Neural progenitor cell (in vitro differentiated cells): ENCODE results near the gene ZKSCAN1. TPM values are rescaled to one million over a fixed set of nuclear protein-coding genes. Genes with fewer than 3 reads are reported as not detected.
A peak's percentile ranks its signal among the peaks of the same experiment; 100 is the strongest.

ENCODE experiments used
- DNase-seq: peaks from one replicate; pipeline ENCODE4 v3.0.0-alpha.2; 2016; ENCODE audit warnings: low spot score
- H2AFZ ChIP-seq: fragments of 200-600 bp; sonication (generic); replicated peaks from 2 replicates; pipeline ENCODE4 v1.6.1; 2016; ENCODE audit warnings: antibody characterized with exemption
- H3F3A ChIP-seq: fragments of 200-600 bp; sonication (generic); 2 replicates; pipeline ENCODE4 v1.6.1; 2016; ENCODE audit warnings: antibody characterized with exemption, low read depth
- H3K27ac ChIP-seq: fragments of 200-600 bp; sonication (generic); 2 replicates; pipeline ENCODE4 v1.5.1; 2016; ENCODE audit warnings: mild to moderate bottlenecking
- H3K27me3 ChIP-seq: fragments of 200-600 bp; sonication (generic); 2 replicates; pipeline ENCODE4 v1.6.1; 2016; ENCODE audit warnings: mild to moderate bottlenecking, moderate library complexity
- H3K36me3 ChIP-seq: fragments of 200-600 bp; sonication (generic); 2 replicates; pipeline ENCODE4 v1.5.1; 2016
- H3K4me1 ChIP-seq: fragments of 200-600 bp; sonication (generic); 2 replicates; pipeline ENCODE4 v1.6.1; 2016; ENCODE audit warnings: mixed run types
- H3K4me2 ChIP-seq: fragments of 200-600 bp; sonication (generic); 2 replicates; pipeline ENCODE4 v1.6.1; 2016
- H3K4me3 ChIP-seq: fragments of 200-600 bp; sonication (generic); 2 replicates; pipeline ENCODE4 v1.5.1; 2016
- H3K79me2 ChIP-seq: fragments of 200-600 bp; sonication (generic); 2 replicates; pipeline ENCODE4 v1.6.1; 2016; ENCODE audit warnings: low read depth
- H3K9ac ChIP-seq: fragments of 200-600 bp; sonication (generic); 2 replicates; pipeline ENCODE4 v1.6.1; 2016
- H3K9me3 ChIP-seq: fragments of 200-600 bp; sonication (generic); 2 replicates; pipeline ENCODE4 v1.5.1; 2016; ENCODE audit warnings: low read depth
- H4K20me1 ChIP-seq: fragments of 200-600 bp; sonication (generic); 2 replicates; pipeline ENCODE4 v1.6.1; 2016; ENCODE audit warnings: low read depth
- H3K27ac Mint-ChIP-seq: 3 replicates; pipeline ENCODE4 v1.8.0; 2021; ENCODE audit warnings: mixed read lengths
- H3K27me3 Mint-ChIP-seq: 2 replicates; pipeline ENCODE4 v1.8.0; 2022; ENCODE audit warnings: low read depth, mild to moderate bottlenecking, inconsistent platforms, moderate library complexity, mixed read lengths; ENCODE audit not compliant: insufficient read depth
- H3K36me3 Mint-ChIP-seq: 3 replicates; pipeline ENCODE4 v1.8.0; 2021; ENCODE audit warnings: mixed read lengths
- H3K4me1 Mint-ChIP-seq: 3 replicates; pipeline ENCODE4 v1.8.0; 2021; ENCODE audit warnings: mixed read lengths
- H3K4me3 Mint-ChIP-seq: 3 replicates; pipeline ENCODE4 v1.8.0; 2021; ENCODE audit warnings: mild to moderate bottlenecking, moderate library complexity, mixed read lengths
- H3K9me3 Mint-ChIP-seq: 3 replicates; pipeline ENCODE4 v1.8.0; 2020; ENCODE audit warnings: mixed read lengths
- CTCF ChIP-seq: fragments of 200-600 bp; sonication (generic); IDR thresholded peaks from 2 replicates; pipeline ENCODE4 v1.5.1; 2017; ENCODE audit warnings: antibody characterized with exemption, mild to moderate bottlenecking
- EZH2 ChIP-seq: fragments of 200-600 bp; sonication (generic); IDR thresholded peaks from 2 replicates; pipeline ENCODE4 v1.6.1; 2017; ENCODE audit warnings: antibody characterized with exemption, mild to moderate bottlenecking, moderate library complexity
- EZH2phosphoT487 ChIP-seq: fragments of 200-600 bp; sonication (generic); IDR thresholded peaks from 2 replicates; pipeline ENCODE4 v1.6.1; 2017; ENCODE audit warnings: antibody characterized with exemption
- total RNA-seq: library from RNA; depleted of rRNA; stranded (reverse); fragments of >200 nt; gene quantifications from 2 replicates; pipeline ENCODE4 v1.2.3, GENCODE V29; 2015; ENCODE audit warnings: low replicate concordance

Gene ZKSCAN1
- total RNA-seq, 1 donor from 2014 or later, result 43.2 TPM

GRCh38 chr7:100044718-100045117, 29.3 kb downstream of the ZKSCAN1 start:
- Mint-ChIP-seq H3K4me3 (peak overlapping the region; percentile 50), H3K27me3 (peaks cover 2% of the 10 kb centered on the region), H3K4me1 (no peaks in the 10 kb centered on the region), H3K9me3 (no peaks in the 10 kb centered on the region), H3K36me3 (peaks cover 2% of the 10 kb centered on the region), H3K27ac (no peak overlapping the region)
- Histone ChIP-seq H3K79me2 (no peaks in the 10 kb centered on the region), H3K4me2 (no peak overlapping the region), H3K9ac (no peak overlapping the region), H3K36me3 (no peaks in the 10 kb centered on the region), H3K27me3 (no peaks in the 10 kb centered on the region), H3K4me3 (no peak overlapping the region), H4K20me1 (no peaks in the 10 kb centered on the region), H3K4me1 (no peaks in the 10 kb centered on the region), H3K27ac (no peak overlapping the region), H3F3A (peaks cover 17% of the 10 kb centered on the region), H2AFZ (no peak overlapping the region), H3K9me3 (no peaks in the 10 kb centered on the region)
- no peak for DNase-seq
- TF ChIP-seq CTCF (peak; percentile 4), EZH2 (no peak), EZH2phosphoT487 (no peak)

DNA sequence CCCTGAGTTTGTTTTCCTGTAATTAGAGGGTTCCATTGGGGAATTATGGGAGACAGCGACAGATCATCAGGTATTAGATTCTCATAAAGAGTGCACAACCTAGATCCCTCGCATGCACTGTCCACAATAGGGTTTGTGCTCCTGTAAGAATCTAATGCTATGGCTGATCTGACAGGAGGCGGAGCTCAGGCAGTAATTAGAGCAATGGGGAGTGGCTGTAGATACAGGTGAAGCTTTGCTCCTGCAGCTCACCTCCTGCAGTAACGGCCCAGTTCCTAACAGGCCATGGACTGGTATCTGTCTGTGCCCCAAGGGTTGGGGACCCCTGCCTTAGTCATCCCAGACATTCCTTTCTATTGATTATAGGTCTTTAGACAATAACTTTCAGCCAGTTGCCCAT, 33.3 kb downstream of the ZKSCAN1 start:
- no peak overlapping the region for H2AFZ ChIP-seq
- peaks cover 5% of the 10 kb centered on the region for H3K4me1 ChIP-seq
- Mint-ChIP-seq H3K27me3 (peaks cover 2% of the 10 kb centered on the region), H3K4me1 (peaks cover 12% of the 10 kb centered on the region), H3K4me3 (peak overlapping the region; percentile 95), H3K36me3 (peaks cover 7% of the 10 kb centered on the region), H3K27ac (peak overlapping the region; percentile 15), H3K9me3 (no peaks in the 10 kb centered on the region)
- H3K9me3 ChIP-seq, result no peaks in the 10 kb centered on the region
- no peak overlapping the region for H3K27ac ChIP-seq
- H3F3A ChIP-seq, result peaks cover 19% of the 10 kb centered on the region
- no peak for DNase-seq
- TF ChIP-seq EZH2 (no peak), EZH2phosphoT487 (no peak), CTCF (no peak)
- no peak overlapping the region for H3K9ac ChIP-seq
- H3K4me3 ChIP-seq, result no peak overlapping the region
- H3K36me3 ChIP-seq, result no peaks in the 10 kb centered on the region
- H3K27me3 ChIP-seq, result no peaks in the 10 kb centered on the region
- peaks cover 35% of the 10 kb centered on the region for H3K79me2 ChIP-seq
- H4K20me1 ChIP-seq, result no peaks in the 10 kb centered on the region
- no peak overlapping the region for H3K4me2 ChIP-seq

GRCh38 chr7:100049441-100050291, 34.3 kb downstream of the ZKSCAN1 start, which contains the start of gene ZSCAN21:
Gene ZSCAN21 (plus strand): TSS chr7:100049774. CDS start chr7:100057007, 7,233 bp downstream.
- Mint-ChIP-seq H3K9me3 (no peaks in the 10 kb centered on the region), H3K4me3 (peak within 1 kb of the TSS; percentile 95), H3K27me3 (peaks cover 1% of the 10 kb centered on the region), H3K36me3 (peaks cover 8% of the 10 kb centered on the region), H3K4me1 (peaks cover 12% of the 10 kb centered on the region), H3K27ac (peak within 1 kb of the TSS; percentile 92)
- TF ChIP-seq CTCF (peak; percentile 36), EZH2phosphoT487 (no peak), EZH2 (peak; percentile 39)
- Histone ChIP-seq H3K4me2 (peak within 1 kb of the TSS; percentile 87), H3K4me3 (peak within 1 kb of the TSS; percentile 65), H3K9ac (peak within 1 kb of the TSS; percentile 70), H4K20me1 (no peaks in the 10 kb centered on the region), H3K9me3 (no peaks in the 10 kb centered on the region), H3K79me2 (peaks cover 44% of the 10 kb centered on the region), H3F3A (peaks cover 19% of the 10 kb centered on the region), H2AFZ (peak within 1 kb of the TSS; percentile 90), H3K27me3 (no peaks in the 10 kb centered on the region), H3K4me1 (peaks cover 5% of the 10 kb centered on the region), H3K36me3 (no peaks in the 10 kb centered on the region), H3K27ac (peak within 1 kb of the TSS; percentile 91)
- DNase-seq, result peak; percentile 94
